GM19035 (cell line): Measurements from ENCODE around the gene KRTAP10-10.
"Not testable (repeated sequence)": the region's sequence is repeated elsewhere in the genome, so short reads cannot be mapped to it uniquely, and the experiment has no call there.

Source experiments
- ATAC-seq: cut with Tn5 transposase; IDR thresholded peaks from one replicate; pipeline ENCODE4 v1.9.1; 2021; ENCODE audit not compliant: unreplicated experiment

Gene KRTAP10-10

DNA sequence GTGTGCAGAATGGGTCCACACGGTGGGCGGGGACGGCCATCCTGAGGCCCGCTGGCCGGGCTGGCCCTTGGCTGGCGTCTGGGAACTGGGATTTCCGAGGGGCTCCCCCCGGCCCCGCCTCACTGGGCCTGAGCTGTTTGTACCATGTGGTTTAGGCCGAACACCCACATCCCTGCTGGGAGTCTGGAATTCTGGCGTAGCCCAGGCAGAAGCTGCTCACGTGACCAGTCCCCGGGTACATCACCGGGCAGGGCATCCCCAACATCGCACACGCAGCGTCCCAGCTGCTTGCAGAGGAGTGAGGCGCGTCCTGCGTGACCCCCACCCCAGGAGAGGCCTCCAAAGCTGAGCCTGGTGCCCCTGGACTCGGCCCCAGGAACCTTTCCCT is 34.7 kb upstream of the KRTAP10-10 start:
- ATAC-seq, result no peak

DNA sequence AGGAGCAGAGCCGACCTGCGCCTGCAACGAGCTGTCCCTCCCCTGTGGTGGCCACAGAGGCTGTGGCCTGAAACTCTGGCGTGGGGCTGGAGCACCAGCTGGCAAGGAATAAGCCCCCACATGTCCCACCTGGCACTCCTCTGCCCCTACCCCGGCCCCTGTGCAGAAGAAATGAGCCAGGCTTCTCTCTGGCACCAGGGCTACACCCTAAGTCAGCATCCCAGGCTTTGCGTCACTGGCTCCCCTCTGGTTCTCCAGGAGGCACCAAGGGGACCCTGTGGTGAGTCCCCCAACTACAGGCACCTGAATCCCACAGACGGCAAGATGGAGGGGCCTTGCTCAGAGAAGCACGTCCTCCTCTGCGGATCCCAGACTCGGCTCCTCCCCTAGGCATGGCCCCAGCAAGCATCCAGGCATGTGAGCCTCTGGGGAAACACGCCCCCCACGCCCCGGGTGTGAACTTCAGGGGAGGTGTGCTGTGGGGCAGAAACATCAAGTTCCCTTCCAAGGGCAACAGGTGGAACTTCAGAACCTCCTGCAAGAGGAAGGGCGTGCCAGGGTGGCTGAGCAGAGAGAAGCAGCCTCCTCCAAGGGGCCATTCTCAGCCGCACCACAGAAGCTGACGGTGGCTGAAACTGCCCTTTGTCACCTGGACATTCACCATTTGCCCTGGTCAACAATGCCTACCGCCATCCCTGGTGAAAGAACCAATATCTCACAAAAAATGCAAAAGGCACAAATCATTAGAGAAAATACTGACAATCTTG is 33.9 kb upstream of the KRTAP10-10 start:
- no peak for ATAC-seq

DNA sequence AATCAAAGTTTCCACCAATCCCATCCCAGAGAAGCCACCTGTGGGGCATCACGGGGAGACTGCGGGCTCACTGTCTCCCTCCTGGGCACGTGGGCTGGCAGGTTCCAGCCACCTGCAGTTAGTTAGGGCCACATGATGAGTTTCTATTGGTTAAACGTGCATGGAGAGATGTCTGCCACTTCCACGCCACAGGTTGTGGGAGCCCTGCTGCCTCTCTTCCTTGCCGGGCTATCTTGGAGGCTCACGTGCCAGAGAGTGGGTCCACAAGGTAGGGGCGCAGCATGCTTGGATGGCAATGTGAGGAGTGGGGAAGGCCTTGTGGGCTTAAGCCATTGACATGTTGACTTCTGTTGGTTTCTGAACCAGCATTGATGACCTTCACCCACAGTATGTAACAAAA is 33.2 kb upstream of the KRTAP10-10 start:
- no peak for ATAC-seq

- ATAC-seq, result no peak
Observed at GRCh38 chr21:44606495-44606894, 30.7 kb upstream of the KRTAP10-10 start.

- no peak for ATAC-seq
Observed at GRCh38 chr21:44609193-44609592, 28.0 kb upstream of the KRTAP10-10 start.

DNA sequence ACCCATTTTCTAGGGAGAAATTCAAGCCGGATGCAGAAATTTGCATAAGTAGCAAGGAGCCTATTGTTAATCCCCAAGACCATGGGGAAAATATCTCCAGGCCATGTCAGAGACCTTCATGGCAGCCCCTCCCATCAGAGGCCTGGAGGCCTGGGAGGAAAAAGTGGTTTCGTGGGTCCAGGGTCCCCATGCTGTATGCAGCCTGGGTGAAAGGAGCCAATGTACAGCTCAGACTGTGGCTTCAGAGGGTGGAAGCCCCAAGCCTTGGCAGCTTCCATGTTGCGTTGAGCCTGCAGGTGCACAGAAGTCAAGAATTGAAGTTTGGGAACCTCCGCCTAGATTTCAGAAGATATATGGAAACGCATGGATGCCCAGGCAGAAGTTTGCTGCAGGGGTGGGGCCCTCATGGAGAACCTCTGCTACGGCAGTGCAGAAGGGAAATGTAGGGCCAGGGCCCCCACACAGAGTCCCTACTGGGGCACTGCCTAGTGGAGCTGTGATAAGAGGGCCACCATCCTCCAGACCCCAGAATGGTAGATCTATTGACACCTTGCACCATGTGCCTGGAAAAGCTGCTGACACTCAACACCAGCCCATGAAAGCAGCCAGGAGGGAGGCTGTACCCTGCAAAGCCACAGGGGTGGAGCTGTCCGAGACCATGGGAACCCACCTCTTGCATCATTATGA is 26.9 kb upstream of the KRTAP10-10 start:
- not testable (repeated sequence) for ATAC-seq

DNA sequence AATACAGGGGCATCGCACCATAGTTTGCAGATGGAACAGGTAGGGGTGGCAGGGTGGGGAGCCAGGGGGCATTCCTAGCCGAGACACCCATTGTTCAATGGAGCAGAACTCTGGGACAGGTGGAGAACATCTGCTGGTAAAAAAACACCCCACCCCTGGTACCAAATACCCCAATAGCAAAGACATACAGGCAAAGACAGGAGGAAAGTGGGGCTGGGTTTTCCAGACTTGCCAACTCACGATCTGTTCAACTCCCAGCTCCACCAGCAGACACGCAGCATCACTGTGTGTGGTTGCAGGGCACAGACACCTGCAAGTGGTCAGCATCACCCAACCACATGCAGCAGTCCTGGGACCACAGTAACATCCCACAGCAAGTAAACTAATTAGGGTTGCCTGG is 25.6 kb upstream of the KRTAP10-10 start:
- no peak for ATAC-seq

- no peak for ATAC-seq
Observed at GRCh38 chr21:44612029-44612486, 25.1 kb upstream of the KRTAP10-10 start, which contains the start of gene KRTAP10-8. TSS of gene KRTAP10-8 (plus strand) at chr21:44612079. CDS start at chr21:44612101, 22 bp downstream.

DNA sequence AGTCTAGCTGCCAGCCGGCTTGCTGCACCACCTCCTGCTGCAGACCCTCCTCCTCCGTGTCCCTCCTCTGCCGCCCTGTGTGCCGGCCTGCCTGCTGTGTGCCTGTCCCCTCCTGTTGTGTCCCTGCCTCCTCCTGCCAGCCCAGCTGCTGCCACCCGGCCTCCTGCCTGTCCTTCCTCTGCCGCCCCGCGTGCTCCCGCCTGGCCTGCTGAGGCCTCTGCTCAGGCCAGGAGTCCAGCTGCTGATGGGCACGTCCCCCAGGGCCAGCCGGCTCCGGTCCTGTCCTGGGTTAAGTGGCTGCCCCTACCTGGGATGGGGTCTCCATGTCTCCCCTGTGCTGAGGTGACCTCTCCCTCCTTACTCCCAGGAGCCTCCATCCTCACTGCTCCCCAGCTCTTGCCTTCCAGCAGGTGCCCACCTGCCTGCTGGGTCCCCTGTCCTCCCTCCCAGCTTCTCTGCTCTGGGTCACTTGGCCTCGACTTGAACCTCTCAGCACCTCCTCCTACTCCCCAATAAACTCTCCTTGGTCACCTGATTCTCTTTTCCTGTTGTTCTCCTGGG is 24.4 kb upstream of the KRTAP10-10 start:
- no peak for ATAC-seq

- no peak for ATAC-seq
Observed at GRCh38 chr21:44613386-44614155, 23.6 kb upstream of the KRTAP10-10 start.

GRCh38 chr21:44614161-44614631 is 23.0 kb upstream of the KRTAP10-10 start:
- ATAC-seq, result no peak

- ATAC-seq, result no peak
Observed at GRCh38 chr21:44614961-44615391, 22.2 kb upstream of the KRTAP10-10 start.

- no peak for ATAC-seq
Observed at GRCh38 chr21:44615466-44615865, 21.7 kb upstream of the KRTAP10-10 start.

DNA sequence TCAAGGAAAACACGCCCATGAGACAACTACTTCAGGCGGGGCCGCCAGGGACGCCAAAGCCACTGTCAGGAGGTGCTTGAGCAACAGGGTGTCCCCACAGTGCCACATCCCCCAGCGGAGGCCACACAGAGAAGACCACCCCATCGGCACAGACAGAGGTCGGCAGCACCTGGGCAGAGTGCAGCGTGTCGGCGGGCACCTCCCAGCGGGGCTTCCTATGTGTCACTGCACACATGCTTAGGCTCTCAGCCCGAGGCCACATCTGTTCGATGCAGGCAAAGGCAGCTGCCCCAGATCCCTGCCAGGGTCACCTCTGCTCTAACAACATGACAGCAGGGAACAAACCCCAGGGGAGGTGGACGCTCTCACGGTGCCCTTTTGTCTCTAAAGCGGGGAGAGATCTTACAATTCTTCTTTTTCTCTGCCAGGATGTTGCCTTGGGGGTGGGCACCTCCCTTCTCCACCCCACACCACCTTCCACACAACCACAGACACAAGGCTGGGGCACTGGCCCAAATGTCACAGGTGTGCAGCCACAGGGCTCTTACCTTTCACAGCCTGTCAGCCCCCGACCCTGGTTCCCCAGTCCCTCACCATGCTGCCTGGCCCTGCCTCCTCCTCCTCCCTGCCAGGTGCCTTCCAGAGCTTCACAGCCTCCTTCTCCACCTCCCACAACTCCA is 21.1 kb upstream of the KRTAP10-10 start:
- ATAC-seq, result no peak

GRCh38 chr21:44616591-44616926 is 20.6 kb upstream of the KRTAP10-10 start:
- ATAC-seq, result no peak

GRCh38 chr21:44617071-44617501 is 20.1 kb upstream of the KRTAP10-10 start:
- no peak for ATAC-seq

DNA sequence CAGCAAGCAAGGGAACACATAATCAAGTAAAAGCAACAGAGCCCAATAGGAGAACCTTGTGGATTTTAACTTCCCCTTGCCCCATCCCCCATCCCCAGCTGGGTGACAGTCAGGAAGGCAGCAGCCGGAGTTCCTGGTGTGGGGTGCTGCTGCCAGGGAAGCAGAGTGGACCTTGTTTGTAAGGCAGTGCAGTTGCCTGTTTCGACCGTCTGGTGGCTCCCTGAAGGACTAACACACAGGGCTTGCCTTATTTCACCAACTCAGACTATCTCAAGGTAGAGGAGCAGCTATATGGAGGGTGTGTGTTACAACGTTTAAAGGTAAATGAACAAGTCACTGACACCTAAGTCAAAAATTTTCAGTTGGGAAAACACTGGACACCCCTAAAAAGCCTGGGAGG is 18.7 kb upstream of the KRTAP10-10 start:
- no peak for ATAC-seq

DNA sequence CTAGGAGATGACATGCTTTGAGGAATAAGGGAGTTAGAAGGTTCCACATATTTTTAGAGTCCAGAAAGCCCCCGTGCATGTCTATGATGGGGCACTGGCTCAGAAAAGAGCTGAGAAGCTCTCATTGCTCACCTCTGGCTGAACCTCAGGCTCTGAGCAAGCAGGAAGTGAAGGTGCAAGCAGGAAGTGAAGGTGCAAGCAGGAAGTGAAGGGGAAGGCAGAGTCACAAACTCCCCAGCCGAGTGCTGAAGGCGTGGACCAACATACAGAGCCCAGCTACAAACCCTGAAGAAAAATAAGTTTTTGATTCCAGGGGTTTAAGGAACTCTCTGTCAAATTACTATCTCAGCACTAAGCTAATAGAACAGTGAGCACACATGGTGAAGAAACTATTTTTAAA is 18.2 kb upstream of the KRTAP10-10 start:
- no peak for ATAC-seq

DNA sequence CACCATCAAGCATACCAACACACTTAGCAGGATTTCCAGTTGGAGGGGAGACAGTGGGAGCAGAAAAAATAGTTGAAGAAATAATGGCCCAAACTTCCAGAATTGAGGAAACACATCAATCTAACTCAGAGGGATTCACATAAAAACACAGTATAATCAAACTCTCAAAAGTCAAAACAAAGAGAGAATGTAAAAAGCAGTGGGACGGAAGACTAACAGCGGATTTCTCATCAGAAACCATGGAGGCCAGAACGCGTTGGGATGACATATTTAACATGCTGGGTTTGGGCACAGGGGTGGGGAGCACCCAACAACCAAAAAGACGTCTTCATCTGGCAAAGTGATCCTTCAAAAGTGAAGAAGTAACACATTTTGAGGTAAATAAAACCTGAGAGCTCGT is 17.3 kb upstream of the KRTAP10-10 start:
- ATAC-seq, result no peak

GRCh38 chr21:44623575-44623974 is 13.6 kb upstream of the KRTAP10-10 start:
- ATAC-seq, result no peak

GRCh38 chr21:44625756-44626155 is 11.4 kb upstream of the KRTAP10-10 start:
- no peak for ATAC-seq
